Neuron (in vitro differentiated cells): ENCODE measurements around the gene CFAP20DC.
"Not testable (repeated sequence)": the region's sequence is repeated elsewhere in the genome, so short reads cannot be mapped to it uniquely, and the experiment has no call there.

Experiments
- H2AFZ ChIP-seq: one replicate; pipeline ENCODE4 v1.6.1; 2013; ENCODE audit warnings: low read depth, mild to moderate bottlenecking, inconsistent platforms, low read length, moderate library complexity
- H3K27me3 ChIP-seq: one replicate; pipeline ENCODE4 v1.6.1; 2013; ENCODE audit warnings: low read length; ENCODE audit not compliant: insufficient read depth
- H3K36me3 ChIP-seq: one replicate; pipeline ENCODE4 v1.6.1; 2013; ENCODE audit warnings: low read length; ENCODE audit not compliant: insufficient read depth
- H3K4me1 ChIP-seq: one replicate; pipeline ENCODE4 v1.6.1; 2013; ENCODE audit warnings: low read length; ENCODE audit not compliant: insufficient read depth
- H3K4me3 ChIP-seq: 2 replicates; pipeline ENCODE4 v1.5.1; 2013; ENCODE audit warnings: mild to moderate bottlenecking, low read length, moderate library complexity
- H3K9me3 ChIP-seq: one replicate; pipeline ENCODE4 v1.6.1; 2013; ENCODE audit warnings: low read length

CFAP20DC gene

GRCh38 chr3:59064728-59065127 lies 14.9 kb upstream of the CFAP20DC start:
- no peak overlapping the region for H2AFZ ChIP-seq
- H3K9me3 ChIP-seq, result no peaks in the 10 kb centered on the region
- no peaks in the 10 kb centered on the region for H3K27me3 ChIP-seq
- H3K4me1 ChIP-seq, result no peaks in the 10 kb centered on the region
- H3K36me3 ChIP-seq, result no peaks in the 10 kb centered on the region
- no peak overlapping the region for H3K4me3 ChIP-seq

DNA sequence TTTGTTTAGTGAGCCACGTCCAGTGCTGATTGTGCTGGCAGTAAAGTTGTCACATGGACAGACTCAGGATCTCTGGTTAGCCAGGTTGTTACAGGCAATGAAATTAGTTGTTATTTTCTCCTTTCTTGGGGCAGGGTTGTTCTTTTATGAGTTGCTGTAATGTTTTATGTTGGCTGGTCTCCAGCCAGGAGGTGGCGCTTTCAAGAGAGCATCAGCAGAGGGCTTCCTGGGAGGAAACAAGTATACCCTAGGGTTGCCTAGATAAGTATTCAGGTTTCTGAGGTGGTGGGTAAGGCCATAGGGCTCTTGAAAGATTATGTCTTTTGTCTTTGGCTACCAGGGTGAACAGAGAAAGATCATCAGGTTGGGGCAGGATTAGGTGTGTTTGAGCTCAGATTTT lies 14.5 kb upstream of the CFAP20DC start:
- Histone ChIP-seq H2AFZ (no peak overlapping the region), H3K27me3 (no peaks in the 10 kb centered on the region), H3K9me3 (no peaks in the 10 kb centered on the region), H3K4me3 (no peak overlapping the region), H3K4me1 (no peaks in the 10 kb centered on the region), H3K36me3 (no peaks in the 10 kb centered on the region)

- no peak overlapping the region for H3K4me3 ChIP-seq
- H3K9me3 ChIP-seq, result no peaks in the 10 kb centered on the region
- H3K27me3 ChIP-seq, result no peaks in the 10 kb centered on the region
- no peak overlapping the region for H2AFZ ChIP-seq
- no peaks in the 10 kb centered on the region for H3K4me1 ChIP-seq
- H3K36me3 ChIP-seq, result no peaks in the 10 kb centered on the region
Measured at GRCh38 chr3:59056706-59057105, 6.9 kb upstream of the CFAP20DC start.

GRCh38 chr3:59052803-59053411 lies 3.1 kb upstream of the CFAP20DC start:
- Histone ChIP-seq H3K36me3 (no peaks in the 10 kb centered on the region), H3K4me3 (no peak overlapping the region), H3K4me1 (no peaks in the 10 kb centered on the region), H3K27me3 (no peaks in the 10 kb centered on the region), H2AFZ (no peak overlapping the region), H3K9me3 (peaks cover 5% of the 10 kb centered on the region)

DNA sequence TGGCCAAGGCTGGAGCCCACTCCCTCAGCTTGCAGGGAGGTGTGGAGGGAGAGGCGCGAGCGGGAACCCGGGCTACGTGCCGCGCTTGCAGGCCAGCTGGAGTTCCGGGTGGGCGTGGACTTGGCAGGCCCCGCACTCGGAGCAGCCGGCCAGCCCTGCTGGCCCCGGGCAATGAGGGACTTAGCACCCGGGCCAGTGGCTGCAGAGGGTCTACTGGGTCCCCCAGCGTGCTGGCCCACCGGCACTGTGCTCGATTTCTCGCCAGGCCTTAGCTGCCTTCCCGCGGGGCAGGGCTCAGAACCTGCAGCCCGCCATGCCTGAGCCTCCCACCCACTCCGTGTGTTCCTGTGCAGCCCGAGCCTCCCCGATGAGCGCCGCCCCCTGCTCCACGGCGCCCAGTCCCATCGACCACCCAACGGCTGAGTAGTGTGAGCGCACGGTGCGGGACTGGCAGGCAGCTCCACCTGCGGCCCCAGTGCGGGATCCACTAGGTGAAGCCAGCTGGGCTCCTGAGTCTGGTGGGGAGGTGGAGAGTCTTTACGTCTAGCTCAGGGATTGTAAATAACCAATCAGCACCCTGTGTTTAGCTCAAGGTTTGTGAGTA lies 1.1 kb upstream of the CFAP20DC start:
- H3K4me1 ChIP-seq, H3K27me3 ChIP-seq, H3K36me3 ChIP-seq, H3K9me3 ChIP-seq, H2AFZ ChIP-seq, H3K4me3 ChIP-seq: not testable (repeated sequence)

- no peaks in the 10 kb centered on the region for H3K36me3 ChIP-seq
- peak overlapping the region; percentile 23 for H2AFZ ChIP-seq
- peaks cover 12% of the 10 kb centered on the region for H3K4me1 ChIP-seq
- no peaks in the 10 kb centered on the region for H3K27me3 ChIP-seq
- peaks cover 5% of the 10 kb centered on the region for H3K9me3 ChIP-seq
- H3K4me3 ChIP-seq, result no peak overlapping the region
Measured at GRCh38 chr3:59046839-59047238, 3.0 kb downstream of the CFAP20DC start.

- Histone ChIP-seq H3K36me3 (no peaks in the 10 kb centered on the region), H3K27me3 (no peaks in the 10 kb centered on the region), H3K9me3 (no peaks in the 10 kb centered on the region), H3K4me1 (peaks cover 12% of the 10 kb centered on the region), H3K4me3 (no peak overlapping the region), H2AFZ (no peak overlapping the region)
Measured at GRCh38 chr3:59043391-59043790, 6.4 kb downstream of the CFAP20DC start.

- Histone ChIP-seq H3K9me3 (no peaks in the 10 kb centered on the region), H3K4me3 (no peak overlapping the region), H3K36me3 (no peaks in the 10 kb centered on the region), H3K4me1 (peaks cover 4% of the 10 kb centered on the region), H2AFZ (no peak overlapping the region), H3K27me3 (no peaks in the 10 kb centered on the region)
Measured at GRCh38 chr3:59040902-59041301, 8.9 kb downstream of the CFAP20DC start.

GRCh38 chr3:59027607-59028006 lies 22.2 kb downstream of the CFAP20DC start:
- Histone ChIP-seq H3K9me3 (no peaks in the 10 kb centered on the region), H3K27me3 (no peaks in the 10 kb centered on the region), H3K4me3 (no peak overlapping the region), H3K4me1 (no peaks in the 10 kb centered on the region), H3K36me3 (no peaks in the 10 kb centered on the region), H2AFZ (no peak overlapping the region)

DNA sequence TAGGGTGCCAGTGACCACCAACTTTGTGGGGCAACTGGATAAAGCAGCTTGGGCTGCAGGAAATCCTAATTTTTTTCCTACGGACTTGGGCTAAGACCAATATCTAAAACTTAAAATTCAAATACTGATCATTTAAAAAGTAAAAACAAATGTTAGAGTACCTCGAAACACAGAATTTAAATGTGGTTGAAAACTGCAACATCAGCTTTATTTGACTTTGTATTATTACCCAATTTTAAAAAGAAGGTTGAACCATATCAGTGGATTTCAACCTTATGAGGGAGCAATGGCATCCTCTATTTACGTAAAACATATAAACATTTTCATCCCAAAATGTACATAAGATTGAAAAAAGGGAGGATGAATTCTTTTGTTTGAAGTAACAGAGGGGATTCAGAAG lies 26.2 kb downstream of the CFAP20DC start:
- no peaks in the 10 kb centered on the region for H3K27me3 ChIP-seq
- no peak overlapping the region for H2AFZ ChIP-seq
- no peaks in the 10 kb centered on the region for H3K9me3 ChIP-seq
- no peak overlapping the region for H3K4me3 ChIP-seq
- no peaks in the 10 kb centered on the region for H3K4me1 ChIP-seq
- no peaks in the 10 kb centered on the region for H3K36me3 ChIP-seq

GRCh38 chr3:59017617-59017984 lies 32.2 kb downstream of the CFAP20DC start:
- Histone ChIP-seq H3K9me3 (no peaks in the 10 kb centered on the region), H3K4me1 (peaks cover 6% of the 10 kb centered on the region), H2AFZ (no peak overlapping the region), H3K4me3 (no peak overlapping the region), H3K36me3 (no peaks in the 10 kb centered on the region), H3K27me3 (no peaks in the 10 kb centered on the region)

- no peak overlapping the region for H3K4me3 ChIP-seq
- H3K36me3 ChIP-seq, result no peaks in the 10 kb centered on the region
- H3K9me3 ChIP-seq, result no peaks in the 10 kb centered on the region
- no peak overlapping the region for H2AFZ ChIP-seq
- H3K27me3 ChIP-seq, result no peaks in the 10 kb centered on the region
- peaks cover 6% of the 10 kb centered on the region for H3K4me1 ChIP-seq
Measured at GRCh38 chr3:59016930-59017616, 32.8 kb downstream of the CFAP20DC start.

DNA sequence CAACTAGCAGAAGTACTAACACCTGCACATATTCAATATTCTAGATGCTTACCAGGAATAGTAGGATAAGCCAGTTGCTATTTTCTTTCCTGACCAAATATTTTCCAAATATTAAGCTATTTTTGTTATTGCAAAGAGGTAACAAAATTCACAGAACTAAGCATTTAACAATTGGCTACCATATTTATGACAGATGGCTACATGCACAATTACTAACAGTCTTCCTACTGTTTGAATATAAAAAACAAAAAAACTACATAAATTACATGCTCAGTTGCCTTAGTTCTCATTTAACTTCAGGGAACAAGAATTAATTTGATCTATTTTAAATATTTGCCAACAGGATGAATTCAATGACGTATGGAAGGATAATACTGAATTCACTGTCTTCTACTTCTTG lies 36.2 kb downstream of the CFAP20DC start:
- Histone ChIP-seq H3K27me3 (no peaks in the 10 kb centered on the region), H3K36me3 (no peaks in the 10 kb centered on the region), H3K4me1 (peaks cover 6% of the 10 kb centered on the region), H3K4me3 (no peak overlapping the region), H3K9me3 (no peaks in the 10 kb centered on the region), H2AFZ (no peak overlapping the region)
